Prostate gland (tissue), 2 donors: ENCODE data around the gene UBE2H. TPM values are rescaled to one million over a fixed set of nuclear protein-coding genes. Genes with fewer than 3 reads are reported as not detected.

Source experiments
- DNase-seq: peaks from one replicate; pipeline ENCODE4 v3.0.0-alpha.2; 2019; ENCODE audit warnings: low spot score
- H3K27ac ChIP-seq, 2 donors: fragments of 200-600 bp; sonication (generic); 2 replicates each; pipeline ENCODE4 v1.5.1; 2017 to 2019
- H3K27me3 ChIP-seq: fragments of 200-600 bp; sonication (generic); replicated peaks from 2 replicates; pipeline ENCODE4 v1.5.1; 2019; ENCODE audit not compliant: insufficient read depth
- H3K36me3 ChIP-seq, 2 donors: fragments of 200-600 bp; sonication (generic); 1 replicate in 1 of 2; 2 replicates in 1 of 2; pipeline versions ENCODE4 v1.5.1 to v1.8.1; 2017 to 2019
- H3K4me1 ChIP-seq: fragments of 200-600 bp; sonication (generic); replicated peaks from 2 replicates; pipeline ENCODE4 v1.5.1; 2019
- H3K4me3 ChIP-seq, 2 donors: fragments of 200-600 bp; sonication (generic); 2 replicates each; pipeline ENCODE4 v1.5.1; 2017 to 2019
- H3K9me3 ChIP-seq: fragments of 200-600 bp; sonication (generic); 2 replicates; pipeline ENCODE4 v1.5.1; 2017
- POLR2A ChIP-seq: fragments of 450-650 bp; IDR thresholded peaks from one replicate; pipeline ENCODE4 v1.6.1; 2016; ENCODE audit warnings: antibody characterized with exemption, mild to moderate bottlenecking
- POLR2AphosphoS5 ChIP-seq: sonication (generic); formaldehyde crosslinking; IDR thresholded peaks from one replicate; pipeline ENCODE4 v1.6.1; 2017; ENCODE audit warnings: antibody characterized with exemption
- WGBS: methylation state at CpG from one replicate; pipeline ENCODE4 v1.1.5; 2018; 5-methylcytosine and 5-hydroxymethylcytosine counted together
- intact Hi-C: fragments of 100-400 bp; cut with DNase I; formaldehyde crosslinking; loops from one replicate; pipeline ENCODE4 v1.14.2; 2022
- total RNA-seq, 2 donors: library from RNA; depleted of rRNA; stranded (reverse); fragments of >200 nt; gene quantifications; one replicate each; pipeline ENCODE4 v1.1.0, GENCODE V29; 2016
- TF ChIP-seq, protein P1 (sequence below), 4 experiments: fragments of 200-600 bp in 2 of 4; fragments of 450-650 bp in 2 of 4; sonication (generic) in 2 of 4; IDR thresholded peaks; 1 replicate in 3 of 4; 2 replicates in 1 of 4; pipeline ENCODE4 v1.5.1; 2016 to 2019; ENCODE audit warnings: antibody characterized with exemption in 4 of 4, mild to moderate bottlenecking in 2 of 4, moderate library complexity in 2 of 4

The UBE2H gene
- total RNA-seq, 2 donors from 2014 or later, result 78.4 to 105 TPM

DNA sequence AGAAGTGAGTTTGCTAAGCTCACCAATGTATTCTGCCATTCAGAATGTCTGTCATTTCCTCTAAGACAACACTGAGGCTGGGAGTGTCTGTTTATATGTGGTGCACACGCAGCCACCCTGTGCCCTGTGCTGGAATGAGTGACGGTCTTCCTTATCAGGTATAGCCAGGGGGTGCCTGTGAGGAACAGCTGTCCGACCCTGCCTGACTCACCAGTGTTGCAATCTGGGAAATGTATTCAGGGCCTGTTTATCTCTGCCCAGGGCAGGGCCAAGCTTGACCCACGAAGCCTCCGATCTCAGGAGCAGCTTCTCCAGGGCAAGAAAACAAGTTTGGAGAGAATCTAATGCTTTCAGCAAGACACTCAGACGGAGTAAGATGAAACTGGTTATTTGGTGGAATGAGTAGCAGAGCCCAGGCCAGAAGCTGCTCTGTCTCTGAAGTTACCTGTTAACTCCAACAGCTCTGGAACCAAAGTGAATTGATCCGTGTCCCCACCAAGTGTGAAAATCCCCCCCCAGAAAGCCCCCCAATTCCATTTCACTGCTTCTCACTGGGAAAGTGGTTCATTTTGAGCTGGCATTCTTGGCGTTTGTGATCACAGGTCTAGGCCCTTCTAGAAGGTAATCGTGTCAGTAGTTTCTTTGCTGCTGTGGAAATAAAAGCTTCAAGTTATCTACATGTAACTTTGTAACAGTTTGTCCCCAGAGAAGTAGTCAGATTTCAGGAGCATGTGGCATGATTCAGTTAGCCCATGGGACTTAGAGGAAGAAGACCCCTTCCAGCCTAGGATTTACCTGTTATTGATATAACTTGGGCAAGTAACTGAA is 6.1 kb upstream of the UBE2H start:
- intact Hi-C loops, result no loop called here
- TF ChIP-seq POLR2A, result peak; percentile 27
- TF ChIP-seq POLR2AphosphoS5, result no peak
- TF ChIP-seq, protein P1, sequence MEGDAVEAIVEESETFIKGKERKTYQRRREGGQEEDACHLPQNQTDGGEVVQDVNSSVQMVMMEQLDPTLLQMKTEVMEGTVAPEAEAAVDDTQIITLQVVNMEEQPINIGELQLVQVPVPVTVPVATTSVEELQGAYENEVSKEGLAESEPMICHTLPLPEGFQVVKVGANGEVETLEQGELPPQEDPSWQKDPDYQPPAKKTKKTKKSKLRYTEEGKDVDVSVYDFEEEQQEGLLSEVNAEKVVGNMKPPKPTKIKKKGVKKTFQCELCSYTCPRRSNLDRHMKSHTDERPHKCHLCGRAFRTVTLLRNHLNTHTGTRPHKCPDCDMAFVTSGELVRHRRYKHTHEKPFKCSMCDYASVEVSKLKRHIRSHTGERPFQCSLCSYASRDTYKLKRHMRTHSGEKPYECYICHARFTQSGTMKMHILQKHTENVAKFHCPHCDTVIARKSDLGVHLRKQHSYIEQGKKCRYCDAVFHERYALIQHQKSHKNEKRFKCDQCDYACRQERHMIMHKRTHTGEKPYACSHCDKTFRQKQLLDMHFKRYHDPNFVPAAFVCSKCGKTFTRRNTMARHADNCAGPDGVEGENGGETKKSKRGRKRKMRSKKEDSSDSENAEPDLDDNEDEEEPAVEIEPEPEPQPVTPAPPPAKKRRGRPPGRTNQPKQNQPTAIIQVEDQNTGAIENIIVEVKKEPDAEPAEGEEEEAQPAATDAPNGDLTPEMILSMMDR (IDR thresholded peaks at IDR 0.05), result no peak
- DNase-seq, result peak; percentile 21
- Histone ChIP-seq H3K4me3 (no peak overlapping the region), H3K4me1 (no peaks in the 10 kb centered on the region), H3K27me3 (no peaks in the 10 kb centered on the region), H3K36me3 (no peaks in the 10 kb centered on the region), H3K9me3 (no peaks in the 10 kb centered on the region), H3K27ac (no peak overlapping the region)
- 56% methylated on average over 9 of the region's 9 CpGs for WGBS

DNA sequence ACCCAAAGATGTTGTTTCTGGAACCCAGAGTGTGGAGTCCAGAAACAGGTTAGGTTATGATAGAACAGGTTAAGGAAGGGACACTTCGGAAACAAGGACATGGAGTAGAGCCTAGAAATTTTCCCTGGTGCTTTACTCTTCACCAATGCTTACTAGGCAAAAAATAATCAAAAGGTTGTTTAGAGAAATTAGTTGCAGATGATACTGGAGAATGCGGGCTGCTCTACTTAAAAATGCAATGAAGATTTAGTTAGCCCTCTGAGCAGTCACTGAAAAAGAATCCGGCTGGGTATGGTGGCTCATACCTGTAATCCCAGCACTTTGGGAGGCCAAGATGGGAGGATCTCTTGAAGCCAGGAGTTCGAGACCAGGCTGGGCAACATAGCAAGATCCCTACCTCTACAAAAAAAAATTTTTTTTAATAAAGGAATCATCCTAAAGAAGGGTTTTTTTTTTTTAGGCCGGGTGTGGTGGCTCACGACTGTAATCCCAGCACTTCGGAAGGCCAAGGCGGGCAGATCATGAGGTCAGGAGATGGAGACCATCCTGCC is 3.3 kb upstream of the UBE2H start:
- no peak for DNase-seq
- no peaks in the 10 kb centered on the region for H3K4me1 ChIP-seq
- H3K4me3 ChIP-seq, result no peak overlapping the region
- WGBS, result 93% methylated on average over 8 of the region's 8 CpGs
- intact Hi-C loops, result no loop called here
- TF ChIP-seq POLR2A, result no peak
- TF ChIP-seq, protein P1 (IDR thresholded peaks at IDR 0.05), result no peak
- no peak for TF ChIP-seq POLR2AphosphoS5
- no peaks in the 10 kb centered on the region for H3K9me3 ChIP-seq
- H3K27me3 ChIP-seq, result no peaks in the 10 kb centered on the region
- H3K27ac ChIP-seq, result no peak overlapping the region
- H3K36me3 ChIP-seq, result no peaks in the 10 kb centered on the region

DNA sequence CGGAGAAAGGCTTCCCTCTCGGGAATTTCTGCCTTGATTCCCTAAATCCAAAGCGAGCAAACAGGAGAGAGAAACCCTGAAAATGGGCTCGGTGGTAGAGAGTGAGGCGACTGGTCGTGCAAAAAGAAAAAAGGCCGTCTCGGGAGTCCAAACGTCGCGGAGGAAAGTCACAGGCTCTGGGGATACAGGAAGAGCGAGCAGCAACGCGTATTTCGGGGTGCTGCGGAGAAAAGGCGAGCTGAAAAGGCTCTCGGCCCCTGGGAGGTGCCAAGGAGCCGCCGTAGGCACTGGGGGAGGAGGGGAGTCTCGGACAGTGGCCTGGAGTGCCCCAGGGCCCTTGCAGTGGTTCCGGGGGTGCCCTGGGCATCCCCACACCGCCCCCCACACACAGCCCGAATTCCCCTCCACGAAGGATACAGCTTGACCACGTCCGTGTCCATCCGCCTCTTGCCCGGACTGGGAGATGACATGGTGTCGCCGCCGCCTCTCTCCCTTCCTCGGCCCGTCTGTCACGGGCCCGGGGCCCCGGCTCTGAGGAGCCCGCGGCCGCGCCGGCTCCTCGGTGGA is 591 bp downstream of the UBE2H start:
- intact Hi-C loops, result loop anchor here (2.0 kb wide), 1 partner anchor 121 kb away; no protein-coding TSS in a partner anchor
- Histone ChIP-seq H3K27ac (peak overlapping the region; percentile 85 to 99), H3K4me3 (peak overlapping the region; percentile 92 to 97), H3K36me3 (no peaks in the 10 kb centered on the region), H3K4me1 (peaks cover 11% of the 10 kb centered on the region), H3K27me3 (no peaks in the 10 kb centered on the region), H3K9me3 (no peaks in the 10 kb centered on the region)
- WGBS, result 1% methylated on average over 34 of the region's 43 CpGs
- peak; percentile 29 for DNase-seq
- no peak for TF ChIP-seq POLR2AphosphoS5
- TF ChIP-seq, protein P1 (IDR thresholded peaks at IDR 0.05), result no peak
- TF ChIP-seq POLR2A, result no peak

DNA sequence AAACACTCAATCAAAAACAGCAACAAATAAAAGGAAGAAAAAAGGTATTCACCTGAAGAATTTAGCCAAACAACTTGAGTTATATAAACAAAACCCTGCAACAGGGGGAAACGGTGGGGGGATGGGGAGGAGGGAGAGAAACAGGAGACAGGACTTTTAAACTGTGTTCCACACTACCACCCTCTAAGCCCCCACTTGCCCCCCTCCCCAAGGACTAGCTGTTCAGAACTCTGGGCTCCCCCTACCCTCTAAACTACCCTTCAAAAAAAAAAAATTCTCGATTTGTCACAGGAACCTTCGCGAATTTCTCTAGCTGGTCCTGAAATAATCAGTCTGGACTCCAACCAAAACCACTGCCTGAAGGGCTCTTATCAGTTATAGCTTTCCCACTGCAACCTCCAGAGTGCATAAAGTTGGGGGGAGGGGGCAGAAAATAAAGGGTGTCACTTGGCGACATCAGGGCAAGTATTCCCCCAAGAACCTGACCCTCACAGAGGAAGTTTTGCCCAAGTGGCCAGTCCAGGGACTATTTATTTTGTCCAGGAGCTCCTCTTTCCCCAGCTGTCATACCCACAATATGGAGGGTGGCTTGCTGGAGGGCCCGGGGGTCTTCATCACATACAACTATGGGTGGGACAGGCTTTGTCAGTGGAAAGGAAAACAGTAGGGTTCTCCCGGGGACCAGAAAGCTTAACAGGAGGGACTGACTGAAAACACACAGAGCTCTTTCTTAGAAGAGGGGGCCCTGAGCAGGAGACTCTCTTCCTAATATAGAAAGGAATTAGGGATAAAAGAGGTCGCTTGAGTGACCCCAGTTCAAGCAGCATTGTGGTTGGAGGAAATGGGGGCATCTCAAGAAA is 1.3 kb downstream of the UBE2H start:
- intact Hi-C loops, result loop anchor here (2.0 kb wide), 1 partner anchor 121 kb away; no protein-coding TSS in a partner anchor
- WGBS, result 0% methylated on average over 8 of the region's 8 CpGs

More for the DNA sequence above, 1.3 kb downstream of the UBE2H start:
- no peaks in the 10 kb centered on the region for H3K36me3 ChIP-seq
- no peak for TF ChIP-seq POLR2A
- TF ChIP-seq, protein P1 (IDR thresholded peaks at IDR 0.05), result peak in 1 of 4 experiments; percentile 8
- DNase-seq, result peak; percentile 25
- peak overlapping the region; percentile 85 to 99 for H3K27ac ChIP-seq
- no peaks in the 10 kb centered on the region for H3K27me3 ChIP-seq
- peaks cover 11% of the 10 kb centered on the region for H3K4me1 ChIP-seq
- peak overlapping the region; percentile 92 to 97 for H3K4me3 ChIP-seq
- no peaks in the 10 kb centered on the region for H3K9me3 ChIP-seq
